GM20000 (cell line): Measurements from ENCODE around the gene TSSC4.
"Not testable (repeated sequence)": the region's sequence is repeated elsewhere in the genome, so short reads cannot be mapped to it uniquely, and the experiment has no call there.

Experiments
- DNase-seq: peaks from one replicate; pipeline ENCODE4 v3.0.0; 2012; ENCODE audit warnings: low spot score
- TF ChIP-seq, protein P1 (sequence below): IDR thresholded peaks from 2 replicates; pipeline ENCODE4 v1.5.1; 2012; ENCODE audit warnings: mild to moderate bottlenecking, control low read depth; ENCODE audit errors: extremely low read depth, missing control alignments

TSSC4 gene

DNA sequence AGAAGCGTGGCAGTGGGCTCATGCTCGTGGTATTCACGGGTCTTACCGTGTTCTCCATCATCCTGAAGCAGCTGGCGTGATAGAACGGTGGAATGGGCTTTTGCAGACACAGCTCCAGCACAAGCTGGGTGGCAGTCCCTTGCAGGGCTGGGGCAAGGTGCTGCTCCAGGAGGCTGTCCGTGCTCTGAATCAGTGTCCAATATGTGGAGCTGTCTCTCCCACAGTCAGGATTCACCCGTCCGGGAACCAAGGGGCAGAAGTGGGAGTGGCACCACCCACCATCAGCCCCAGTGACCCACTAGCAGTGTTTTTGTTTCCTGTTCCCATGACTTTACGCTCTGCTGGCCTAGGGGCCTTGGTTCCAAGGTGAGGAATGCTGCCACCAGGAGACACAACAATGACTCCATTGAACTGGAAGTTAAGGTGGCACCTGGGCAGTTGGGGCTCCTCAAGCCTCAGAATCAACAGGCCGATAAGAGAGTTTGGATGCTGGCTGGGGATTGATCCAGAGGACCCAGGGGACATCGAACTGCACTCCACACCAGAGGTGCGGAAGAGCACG is 40.4 kb upstream of the TSSC4 start:
- DNase-seq: no peak
- TF ChIP-seq, protein P1, sequence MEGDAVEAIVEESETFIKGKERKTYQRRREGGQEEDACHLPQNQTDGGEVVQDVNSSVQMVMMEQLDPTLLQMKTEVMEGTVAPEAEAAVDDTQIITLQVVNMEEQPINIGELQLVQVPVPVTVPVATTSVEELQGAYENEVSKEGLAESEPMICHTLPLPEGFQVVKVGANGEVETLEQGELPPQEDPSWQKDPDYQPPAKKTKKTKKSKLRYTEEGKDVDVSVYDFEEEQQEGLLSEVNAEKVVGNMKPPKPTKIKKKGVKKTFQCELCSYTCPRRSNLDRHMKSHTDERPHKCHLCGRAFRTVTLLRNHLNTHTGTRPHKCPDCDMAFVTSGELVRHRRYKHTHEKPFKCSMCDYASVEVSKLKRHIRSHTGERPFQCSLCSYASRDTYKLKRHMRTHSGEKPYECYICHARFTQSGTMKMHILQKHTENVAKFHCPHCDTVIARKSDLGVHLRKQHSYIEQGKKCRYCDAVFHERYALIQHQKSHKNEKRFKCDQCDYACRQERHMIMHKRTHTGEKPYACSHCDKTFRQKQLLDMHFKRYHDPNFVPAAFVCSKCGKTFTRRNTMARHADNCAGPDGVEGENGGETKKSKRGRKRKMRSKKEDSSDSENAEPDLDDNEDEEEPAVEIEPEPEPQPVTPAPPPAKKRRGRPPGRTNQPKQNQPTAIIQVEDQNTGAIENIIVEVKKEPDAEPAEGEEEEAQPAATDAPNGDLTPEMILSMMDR: no peak

DNA sequence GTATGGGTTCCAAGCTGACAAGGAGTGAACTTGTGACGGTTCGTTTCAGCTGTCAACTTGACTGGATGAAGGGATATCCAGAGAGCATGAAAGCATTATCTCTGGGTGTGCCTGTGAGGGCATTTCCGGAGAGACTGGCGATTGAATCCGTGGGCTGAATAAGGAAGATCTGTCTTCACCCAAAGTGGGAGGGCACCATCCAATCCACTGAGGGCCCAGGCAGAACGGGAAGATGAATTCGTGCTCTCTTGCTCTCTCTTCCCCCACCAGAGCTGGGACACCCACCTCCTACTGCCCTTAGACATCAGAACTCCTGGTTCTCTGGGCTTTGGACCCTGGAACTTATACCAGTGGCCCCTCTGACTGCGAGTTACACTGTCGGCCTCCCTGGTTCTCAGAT is 39.0 kb upstream of the TSSC4 start:
- no peak for DNase-seq
- TF ChIP-seq, protein P1: no peak

DNA sequence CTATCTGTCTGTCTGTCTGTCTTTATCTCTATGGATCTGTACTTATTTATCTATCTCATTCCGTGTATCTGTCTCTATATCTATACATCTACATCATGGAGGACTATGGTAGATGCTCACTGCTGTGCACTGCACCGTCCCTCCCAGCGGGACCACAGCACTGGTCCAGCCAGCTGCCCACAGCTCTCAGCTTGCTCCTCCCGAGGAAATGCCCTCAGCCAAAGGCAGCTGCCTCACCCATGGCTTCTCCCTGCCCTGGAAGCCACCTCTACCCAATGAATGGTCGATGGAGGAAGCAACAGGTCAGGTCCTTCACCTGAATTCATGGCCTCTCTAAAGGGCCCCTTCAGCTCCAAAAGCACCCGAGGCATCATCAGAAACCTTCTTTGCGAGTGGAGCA is 38.1 kb upstream of the TSSC4 start:
- TF ChIP-seq, protein P1: no peak

DNA sequence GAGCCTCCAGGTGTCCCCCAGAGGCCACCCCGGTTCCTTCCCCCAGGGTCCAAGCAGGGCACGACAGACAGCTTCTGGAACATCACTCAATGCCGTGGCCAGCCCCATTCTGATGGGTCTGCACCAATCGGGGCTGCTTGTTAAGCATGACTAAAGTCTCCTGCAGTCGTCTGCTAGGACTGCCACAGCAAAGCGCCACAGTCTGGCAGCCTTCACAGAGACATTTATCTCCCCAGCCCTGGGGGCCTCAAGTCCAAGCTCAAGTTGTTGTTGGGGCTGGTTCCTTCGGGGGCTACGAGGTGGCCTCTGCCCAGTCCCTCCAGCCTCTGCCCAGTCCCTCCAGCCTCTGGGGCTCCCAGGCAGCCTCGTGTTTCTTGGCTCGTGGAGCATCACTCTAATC is 37.4 kb upstream of the TSSC4 start:
- DNase-seq: no peak
- TF ChIP-seq, protein P1: no peak

More for the DNA sequence above, 38.1 kb upstream of the TSSC4 start:
- no peak for DNase-seq

DNA sequence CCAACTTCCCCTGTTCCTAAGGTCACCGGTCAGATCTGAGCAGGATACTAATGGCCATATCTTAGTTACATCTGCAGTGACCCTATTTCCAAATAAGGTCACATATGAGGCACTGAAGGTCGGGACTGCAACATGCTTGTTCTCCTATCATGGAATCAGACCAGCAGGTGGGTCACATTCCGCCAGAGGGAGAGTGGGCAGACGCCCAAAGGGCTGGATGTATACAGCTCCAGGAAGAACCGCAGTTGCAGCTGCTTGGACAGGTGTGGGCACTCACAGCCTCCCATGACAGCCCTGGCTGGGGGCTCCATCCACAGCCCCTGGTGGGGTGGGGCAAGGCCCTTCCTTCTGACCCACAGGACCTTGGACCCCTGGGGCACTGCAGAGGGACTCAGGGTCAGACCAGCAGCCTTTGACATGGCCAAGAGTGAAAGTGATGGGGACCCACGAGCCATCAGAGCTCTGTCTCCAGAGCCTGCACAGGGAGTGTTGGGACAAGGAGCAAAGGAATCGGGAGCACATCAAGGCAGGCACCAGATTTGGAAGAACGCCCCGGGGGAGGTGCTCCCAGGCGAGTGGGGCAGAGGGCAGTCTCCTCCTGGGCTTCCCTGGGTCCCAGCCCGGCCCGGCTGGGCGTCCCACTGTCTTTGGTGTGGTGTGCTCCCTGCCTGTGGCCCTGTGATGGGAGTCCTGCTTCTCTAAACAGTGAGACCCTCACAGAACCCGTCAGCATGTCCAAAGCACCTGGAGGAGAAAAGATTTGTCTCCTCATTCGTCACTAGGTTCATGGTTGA is 36.8 kb upstream of the TSSC4 start:
- no peak for DNase-seq
- TF ChIP-seq, protein P1: no peak

DNA sequence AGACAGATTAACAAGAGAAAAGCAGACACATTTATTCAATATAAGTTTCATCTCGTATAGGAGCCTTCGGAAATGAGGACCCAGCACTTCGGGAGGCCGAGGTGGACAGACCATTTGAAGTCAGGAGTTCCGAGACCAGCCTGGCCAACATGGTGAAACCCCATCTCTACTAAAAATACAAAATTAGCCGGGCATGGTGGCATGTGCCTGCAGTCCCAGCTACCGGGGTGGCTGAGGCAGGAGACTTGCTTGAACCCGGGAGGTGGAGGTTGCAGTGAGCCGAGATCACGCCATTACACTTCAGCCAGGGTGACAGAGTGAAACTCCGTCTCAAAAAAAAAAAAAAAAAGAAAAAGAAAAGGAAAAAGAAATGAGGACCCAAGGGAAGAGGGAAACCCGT is 36.2 kb upstream of the TSSC4 start:
- not testable (repeated sequence) for DNase-seq

DNA sequence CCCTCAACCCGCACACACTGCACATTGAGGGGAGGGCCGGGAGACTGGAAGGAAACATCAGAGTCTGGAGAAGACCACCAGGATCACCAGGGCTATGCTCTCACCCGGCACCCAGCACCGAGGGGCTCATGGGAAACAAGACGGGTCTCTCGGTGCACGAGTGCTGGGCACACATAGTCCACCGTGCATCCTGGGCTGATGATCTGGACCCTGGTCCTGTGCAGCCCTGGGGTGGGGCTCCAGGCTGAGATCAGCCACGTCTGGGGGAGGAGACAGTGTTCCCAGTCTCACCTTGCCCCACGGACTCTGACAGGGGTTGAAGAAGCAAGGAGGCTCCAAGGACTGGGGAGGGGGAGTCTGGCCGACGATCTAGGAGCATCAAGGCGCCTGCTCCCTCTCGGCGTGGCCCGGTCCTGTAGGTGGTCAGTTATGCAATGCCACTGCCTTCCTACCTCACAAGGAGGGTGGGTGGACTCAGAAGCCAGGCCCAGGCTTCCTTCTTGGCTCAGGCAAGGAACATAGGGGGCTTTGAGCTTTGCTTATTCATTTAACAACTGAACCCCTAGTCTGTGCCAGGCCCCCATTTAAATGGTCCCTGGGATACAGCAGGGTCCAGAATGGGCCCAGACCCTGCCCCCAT is 34.9 kb upstream of the TSSC4 start:
- TF ChIP-seq, protein P1: no peak
- no peak for DNase-seq

DNA sequence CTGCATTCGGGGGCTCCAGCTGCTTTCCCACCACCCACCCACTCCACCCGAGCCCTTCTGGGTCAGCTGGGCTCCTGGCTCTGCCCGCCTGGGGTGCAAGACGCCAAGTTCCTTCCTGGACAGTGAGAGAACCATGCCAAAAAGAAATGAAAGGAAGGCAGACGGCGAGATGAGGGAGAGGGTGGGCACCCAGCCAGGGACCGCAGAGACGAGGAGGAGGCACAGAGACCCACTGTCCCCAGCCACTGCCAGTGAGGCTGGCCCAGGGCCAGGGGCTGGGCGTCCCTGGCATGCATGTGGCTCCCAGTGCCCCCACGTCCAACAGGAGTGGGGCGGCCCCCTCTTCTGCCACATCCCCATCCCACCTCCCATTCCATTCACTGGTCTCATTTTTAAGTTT is 34.3 kb upstream of the TSSC4 start:
- DNase-seq: no peak
- TF ChIP-seq, protein P1: no peak
